ENCODE results near the gene USP11.

DNA sequence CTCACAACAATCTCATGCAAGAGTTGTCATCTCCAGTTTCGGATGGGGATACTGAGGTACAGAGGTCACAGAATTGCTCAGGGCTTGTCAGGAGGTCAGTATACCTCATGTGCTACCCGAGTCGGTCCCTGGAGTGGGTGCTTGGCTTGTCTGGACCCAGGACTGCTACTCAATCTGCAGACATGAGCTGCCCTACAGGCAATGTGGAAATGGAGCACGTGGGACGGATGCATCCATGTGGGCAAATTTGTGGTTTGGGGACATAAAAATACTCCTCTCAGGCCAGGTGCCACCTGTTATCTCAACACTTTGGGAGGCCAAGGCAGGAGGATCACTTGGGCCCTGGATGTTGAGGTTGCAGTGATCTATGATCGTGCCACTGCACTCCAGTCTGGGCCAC is 15.8 kb downstream of the USP11 start:
- TF ChIP-seq, protein P1, sequence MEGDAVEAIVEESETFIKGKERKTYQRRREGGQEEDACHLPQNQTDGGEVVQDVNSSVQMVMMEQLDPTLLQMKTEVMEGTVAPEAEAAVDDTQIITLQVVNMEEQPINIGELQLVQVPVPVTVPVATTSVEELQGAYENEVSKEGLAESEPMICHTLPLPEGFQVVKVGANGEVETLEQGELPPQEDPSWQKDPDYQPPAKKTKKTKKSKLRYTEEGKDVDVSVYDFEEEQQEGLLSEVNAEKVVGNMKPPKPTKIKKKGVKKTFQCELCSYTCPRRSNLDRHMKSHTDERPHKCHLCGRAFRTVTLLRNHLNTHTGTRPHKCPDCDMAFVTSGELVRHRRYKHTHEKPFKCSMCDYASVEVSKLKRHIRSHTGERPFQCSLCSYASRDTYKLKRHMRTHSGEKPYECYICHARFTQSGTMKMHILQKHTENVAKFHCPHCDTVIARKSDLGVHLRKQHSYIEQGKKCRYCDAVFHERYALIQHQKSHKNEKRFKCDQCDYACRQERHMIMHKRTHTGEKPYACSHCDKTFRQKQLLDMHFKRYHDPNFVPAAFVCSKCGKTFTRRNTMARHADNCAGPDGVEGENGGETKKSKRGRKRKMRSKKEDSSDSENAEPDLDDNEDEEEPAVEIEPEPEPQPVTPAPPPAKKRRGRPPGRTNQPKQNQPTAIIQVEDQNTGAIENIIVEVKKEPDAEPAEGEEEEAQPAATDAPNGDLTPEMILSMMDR (IDR thresholded peaks at IDR 0.05), result no peak
- TF ChIP-seq EZH2 (IDR thresholded peaks at IDR 0.05), result no peak

Data from neural progenitor cell (in vitro differentiated cells).